ENCODE data around the gene LGR6.

GRCh38 chr1:202157945-202158344, 35.7 kb upstream of the LGR6 start:
- TF ChIP-seq CTCF (IDR thresholded peaks at IDR 0.05): no peak
- no peak for TF ChIP-seq POLR2AphosphoS5 (IDR thresholded peaks at IDR 0.05; ENCODE audit: low read depth, low read length)
- TF ChIP-seq REST (IDR thresholded peaks at IDR 0.05; ENCODE audit: insufficient read depth in 1 of 2, low read depth in 2 of 2, low read length in 1 of 2): no peak
- TF ChIP-seq TCF7L2 (IDR thresholded peaks at IDR 0.05; ENCODE audit: low read depth, low read length): no peak

All from Panc1 (cell line).